Measurements from ENCODE around the gene SIRT4. TPM values are rescaled to one million over a fixed set of nuclear protein-coding genes. Genes with fewer than 3 reads are reported as not detected.

Gene SIRT4
- total and polyA plus RNA-seq, 2 of the 4 experiments (the other 2 are of a cell fraction), result 0.87 to 2.0 TPM

DNA sequence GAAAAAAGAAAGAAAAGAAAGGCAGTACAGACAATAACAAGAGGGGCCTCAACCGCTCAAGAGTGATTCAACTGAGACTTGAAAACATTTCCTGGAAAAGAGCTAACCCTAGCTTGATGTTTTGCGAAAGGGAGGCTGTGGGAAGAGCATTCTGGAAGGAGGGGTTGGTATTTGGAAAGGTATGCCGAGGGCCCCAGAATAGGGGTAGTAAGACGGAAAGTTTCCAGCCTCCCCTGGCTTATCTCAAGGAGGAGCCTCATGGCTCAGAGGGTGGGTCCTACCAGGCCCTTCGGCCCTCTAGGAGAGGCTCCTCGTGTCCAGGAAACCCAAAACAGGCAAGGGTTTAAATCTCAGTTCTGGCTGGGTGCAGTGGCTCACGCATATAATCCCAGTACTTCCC, 18.8 kb upstream of the SIRT4 start:
- Histone ChIP-seq H4K8ac (ENCODE audit: low read depth in 2 of 2, low read length in 2 of 2) (no peak overlapping the region), H3K23ac (ENCODE audit: low read depth, low read length) (no peak overlapping the region), H2BK15ac (ENCODE audit: low read depth, low read length) (no peak overlapping the region), H3K4ac (ENCODE audit: low read depth, low read length) (no peak overlapping the region), H3K27me3 (ENCODE audit: control insufficient read depth, insufficient read depth, low read length) (no peaks in the 10 kb centered on the region; the same call in 1 of the 2 replicates), H2AFZ (replicated peaks; ENCODE audit: low read length, poor library complexity) (no peak overlapping the region), H4K20me1 (ENCODE audit: insufficient read depth, low read length) (no peaks in the 10 kb centered on the region), H3K27ac (ENCODE audit: insufficient read depth, low read length) (no peak overlapping the region), H3K4me2 (ENCODE audit: low read depth, low read length) (no peak overlapping the region), H3K4me3 (ENCODE audit: insufficient read depth, low read depth, low read length) (no peak overlapping the region), H3K14ac (replicated peaks; ENCODE audit: low read depth, low read length) (no peak overlapping the region), H4K91ac (ENCODE audit: insufficient read depth, low read depth, low read length) (no peak overlapping the region), H3K9me3 (ENCODE audit: control insufficient read depth, insufficient read depth, low read length) (no peaks in the 10 kb centered on the region), H2BK5ac (ENCODE audit: low read depth, low read length, poor library complexity, severe bottlenecking) (no peak overlapping the region), H2BK120ac (ENCODE audit: low read depth, low read length) (no peak overlapping the region), H4K5ac (ENCODE audit: low read depth, low read length) (no peak overlapping the region), H2AK9ac (replicated peaks; ENCODE audit: low read depth, low read length, poor library complexity) (no peak overlapping the region), H3K79me1 (ENCODE audit: low read depth in 1 of 2, low read length in 2 of 2) (no peaks in the 10 kb centered on the region), H3K56ac (ENCODE audit: extremely low read depth, insufficient read depth, low read length) (no peak overlapping the region), H3K18ac (ENCODE audit: low read depth, low read length) (no peak overlapping the region), H3K9me1 (ENCODE audit: insufficient read depth, low read length) (peaks cover 3% of the 10 kb centered on the region; the same call in 1 of the 2 replicates), H2BK20ac (ENCODE audit: low read depth, low read length) (no peak overlapping the region), H3K9ac (ENCODE audit: low read depth, low read length) (no peak overlapping the region), H2AK5ac (ENCODE audit: low read depth, low read length) (no peak overlapping the region), H3K36me3 (ENCODE audit: control insufficient read depth, insufficient read depth, low read length) (no peaks in the 10 kb centered on the region), H3K4me1 (ENCODE audit: control insufficient read depth, insufficient read depth, low read length) (peaks cover 4% of the 10 kb centered on the region; the same call in 1 of the 2 replicates)
- in situ Hi-C loops (cut with MboI; ENCODE audit: low sequenced_read_pairs) (no loop called here), dilution Hi-C loops (cut with HindIII; ENCODE audit: low sequenced_read_pairs, unreplicated experiment) (no loop called here), intact Hi-C loops (cut with micrococcal nuclease) (no loop called here)
- ChIA-PET CTCF (no interaction called here), POLR2A (ENCODE audit: unreplicated experiment) (interaction anchor here (0.7 to 1.6 kb wide), 2 partner anchors 8 to 48 kb away, joined by 3 to 6 read pairs; partner anchors contain the start of gene RNU4-2)
- WGBS, 2 experiments (ENCODE audit: extremely low coverage in 2 of 2, insufficient read length in 1 of 2), result 69% methylated on average over 2 of the region's 7 CpGs; no CpG with 5 or more reads in 1 of the 2 experiments
- DNase-seq, result no peak
- no TSS peak for BruUV-seq (replicated peaks)
- TF ChIP-seq FOS (IDR thresholded peaks at IDR 0.05; ENCODE audit: low read depth, low read length), result no peak
- TF ChIP-seq CHD1 (IDR thresholded peaks at IDR 0.05; ENCODE audit: low read depth, low read length), result no peak
- no peak for TF ChIP-seq MAFK (IDR thresholded peaks at IDR 0.05; ENCODE audit: low read depth, low read length)
- TF ChIP-seq NFE2L2 (IDR thresholded peaks at IDR 0.05; ENCODE audit: low read depth, low read length), result no peak
- TF ChIP-seq, protein P1, sequence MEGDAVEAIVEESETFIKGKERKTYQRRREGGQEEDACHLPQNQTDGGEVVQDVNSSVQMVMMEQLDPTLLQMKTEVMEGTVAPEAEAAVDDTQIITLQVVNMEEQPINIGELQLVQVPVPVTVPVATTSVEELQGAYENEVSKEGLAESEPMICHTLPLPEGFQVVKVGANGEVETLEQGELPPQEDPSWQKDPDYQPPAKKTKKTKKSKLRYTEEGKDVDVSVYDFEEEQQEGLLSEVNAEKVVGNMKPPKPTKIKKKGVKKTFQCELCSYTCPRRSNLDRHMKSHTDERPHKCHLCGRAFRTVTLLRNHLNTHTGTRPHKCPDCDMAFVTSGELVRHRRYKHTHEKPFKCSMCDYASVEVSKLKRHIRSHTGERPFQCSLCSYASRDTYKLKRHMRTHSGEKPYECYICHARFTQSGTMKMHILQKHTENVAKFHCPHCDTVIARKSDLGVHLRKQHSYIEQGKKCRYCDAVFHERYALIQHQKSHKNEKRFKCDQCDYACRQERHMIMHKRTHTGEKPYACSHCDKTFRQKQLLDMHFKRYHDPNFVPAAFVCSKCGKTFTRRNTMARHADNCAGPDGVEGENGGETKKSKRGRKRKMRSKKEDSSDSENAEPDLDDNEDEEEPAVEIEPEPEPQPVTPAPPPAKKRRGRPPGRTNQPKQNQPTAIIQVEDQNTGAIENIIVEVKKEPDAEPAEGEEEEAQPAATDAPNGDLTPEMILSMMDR (conservative IDR thresholded peaks at IDR 0.05; ENCODE audit: low read depth, low read length), result no peak
- TF ChIP-seq SMC3 (IDR thresholded peaks at IDR 0.05; ENCODE audit: low read depth, low read length), result no peak
- TF ChIP-seq MXI1 (IDR thresholded peaks at IDR 0.05; ENCODE audit: borderline replicate concordance, low read depth, low read length), result no peak
- TF ChIP-seq BHLHE40 (IDR thresholded peaks at IDR 0.05; ENCODE audit: low read depth, low read length), result no peak
- TF ChIP-seq RAD21 (IDR thresholded peaks at IDR 0.05; ENCODE audit: low read length), result no peak
- TF ChIP-seq POLR2A (IDR thresholded peaks at IDR 0.05; ENCODE audit: low read depth, low read length), result no peak
- TF ChIP-seq MAZ (IDR thresholded peaks at IDR 0.05; ENCODE audit: borderline replicate concordance, low read depth, low read length), result no peak
- no peak for TF ChIP-seq RCOR1 (IDR thresholded peaks at IDR 0.05; ENCODE audit: insufficient replicate concordance, low read length)
- TF ChIP-seq, protein P2, sequence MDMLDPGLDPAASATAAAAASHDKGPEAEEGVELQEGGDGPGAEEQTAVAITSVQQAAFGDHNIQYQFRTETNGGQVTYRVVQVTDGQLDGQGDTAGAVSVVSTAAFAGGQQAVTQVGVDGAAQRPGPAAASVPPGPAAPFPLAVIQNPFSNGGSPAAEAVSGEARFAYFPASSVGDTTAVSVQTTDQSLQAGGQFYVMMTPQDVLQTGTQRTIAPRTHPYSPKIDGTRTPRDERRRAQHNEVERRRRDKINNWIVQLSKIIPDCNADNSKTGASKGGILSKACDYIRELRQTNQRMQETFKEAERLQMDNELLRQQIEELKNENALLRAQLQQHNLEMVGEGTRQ (IDR thresholded peaks at IDR 0.05; ENCODE audit: low read depth, low read length), result no peak
- no peak for ATAC-seq (ENCODE audit: low read depth)
